Gastrocnemius medialis (tissue), 4 donors: ENCODE results near the gene VPS36. TPM values are rescaled to one million over a fixed set of nuclear protein-coding genes. Genes with fewer than 3 reads are reported as not detected.

Experiments
- ATAC-seq, 2 donors: fragments of 150-250 bp; one replicate each; pipeline ENCODE4 v1.9.1; 2016
- DNase-seq, 2 donors: peaks; one replicate each; pipeline ENCODE4 v3.0.0-alpha.2; 2019
- H3K27ac ChIP-seq, 4 donors: fragments of 200-600 bp; sonication (generic); 1 replicate in 1 of 4; 2 replicates in 3 of 4; pipeline ENCODE4 v1.5.1; 2016 to 2018; ENCODE audit warnings: mild to moderate bottlenecking in 2 of 4, moderate library complexity in 1 of 4
- H3K27me3 ChIP-seq, 3 donors: fragments of 200-600 bp; sonication (generic) in 2 of 3; 1 replicate in 1 of 3; 2 replicates in 2 of 3; pipeline versions ENCODE4 v1.5.1 to v1.6.0; 2016 to 2019; ENCODE audit warnings: mild to moderate bottlenecking in 1 of 3, moderate library complexity in 1 of 3
- H3K36me3 ChIP-seq, 2 donors: fragments of 200-600 bp; sonication (generic) in 1 of 2; one replicate each; pipeline ENCODE4 v1.5.1; 2017 to 2018
- H3K4me1 ChIP-seq, 2 donors: fragments of 200-600 bp; sonication (generic) in 1 of 2; one replicate each; pipeline ENCODE4 v1.5.1; 2016 to 2017; ENCODE audit warnings: mild to moderate bottlenecking in 2 of 2
- H3K4me3 ChIP-seq, 4 donors: fragments of 200-600 bp; sonication (generic) in 3 of 4; 1 replicate in 1 of 4; 2 replicates in 3 of 4; pipeline ENCODE4 v1.5.1; 2016 to 2019; ENCODE audit warnings: mild to moderate bottlenecking in 2 of 4
- H3K9me3 ChIP-seq, 3 donors: fragments of 200-600 bp; sonication (generic) in 2 of 3; 1 replicate in 1 of 3; 2 replicates in 2 of 3; pipeline ENCODE4 v1.5.1; 2016 to 2019
- CTCF ChIP-seq, 5 experiments: fragments of 450-650 bp in 3 of 5; fragments of 200-600 bp in 2 of 5; sonication (generic) in 2 of 5; IDR thresholded peaks in 4 of 5; conservative IDR thresholded peaks in 1 of 5; 1 replicate in 4 of 5; 2 replicates in 1 of 5; pipeline ENCODE4 v1.5.1; 2016 to 2019; ENCODE audit warnings: antibody characterized with exemption in 5 of 5, mild to moderate bottlenecking in 3 of 5, moderate library complexity in 3 of 5
- POLR2A ChIP-seq, 2 donors: fragments of 450-650 bp; IDR thresholded peaks; one replicate each; pipeline ENCODE4 v1.6.1; 2017; ENCODE audit warnings: antibody characterized with exemption in 2 of 2, mild to moderate bottlenecking in 2 of 2, moderate library complexity in 2 of 2
- in situ Hi-C, 4 donors: fragments of 200-750 bp; cut with MboI; loops; one replicate each; pipeline versions ENCODE4 v1.15.0 to v1.8.0; 2017; ENCODE audit warnings: low sequenced_read_pairs in 4 of 4
- intact Hi-C: fragments of 100-400 bp; cut with DNase I; formaldehyde crosslinking; loops from one replicate; pipeline ENCODE4 v1.15.1; 2023; ENCODE audit warnings: low total_unique reads
- total RNA-seq, 4 donors: library from RNA; depleted of rRNA; stranded (reverse); fragments of >200 nt; gene quantifications; one replicate each; pipeline versions ENCODE4 v1.1.0 to v1.2.3, GENCODE V29; 2016

The VPS36 gene
- total RNA-seq, 4 donors from 2014 or later: 27.1 to 55.7 (median 45.2) TPM

GRCh38 chr13:52399046-52399445 lies 51.4 kb downstream of the VPS36 start:
- ATAC-seq: no peak
- no peaks in the 10 kb centered on the region for H3K36me3 ChIP-seq
- H3K27me3 ChIP-seq: no peaks in the 10 kb centered on the region
- no peaks in the 10 kb centered on the region for H3K9me3 ChIP-seq
- no peak overlapping the region for H3K4me3 ChIP-seq
- no peak for DNase-seq
- H3K4me1 ChIP-seq: peaks cover 0 to 6% of the 10 kb centered on the region in 2 donors
- in situ Hi-C loops: no loop called here
- intact Hi-C loops: no loop called here
- H3K27ac ChIP-seq: no peak overlapping the region
- TF ChIP-seq CTCF (IDR thresholded peaks at IDR 0.05 in 4 of 5, conservative IDR thresholded peaks at IDR 0.05 in 1 of 5) (no peak), POLR2A (IDR thresholded peaks at IDR 0.05) (no peak)

- TF ChIP-seq CTCF (IDR thresholded peaks at IDR 0.05 in 4 of 5, conservative IDR thresholded peaks at IDR 0.05 in 1 of 5) (no peak), POLR2A (IDR thresholded peaks at IDR 0.05) (no peak)
- Histone ChIP-seq H3K4me1 (peaks cover 0 to 6% of the 10 kb centered on the region in 2 donors), H3K27ac (no peak overlapping the region), H3K27me3 (no peaks in the 10 kb centered on the region), H3K9me3 (no peaks in the 10 kb centered on the region), H3K4me3 (no peak overlapping the region), H3K36me3 (no peaks in the 10 kb centered on the region)
- intact Hi-C loops (no loop called here), in situ Hi-C loops (no loop called here)
- DNase-seq: peak in 1 of 2 donors; percentile 24
- ATAC-seq: peak in 1 of 2 donors; percentile 41
Observed at GRCh38 chr13:52395704-52396103, 54.7 kb downstream of the VPS36 start.

DNA sequence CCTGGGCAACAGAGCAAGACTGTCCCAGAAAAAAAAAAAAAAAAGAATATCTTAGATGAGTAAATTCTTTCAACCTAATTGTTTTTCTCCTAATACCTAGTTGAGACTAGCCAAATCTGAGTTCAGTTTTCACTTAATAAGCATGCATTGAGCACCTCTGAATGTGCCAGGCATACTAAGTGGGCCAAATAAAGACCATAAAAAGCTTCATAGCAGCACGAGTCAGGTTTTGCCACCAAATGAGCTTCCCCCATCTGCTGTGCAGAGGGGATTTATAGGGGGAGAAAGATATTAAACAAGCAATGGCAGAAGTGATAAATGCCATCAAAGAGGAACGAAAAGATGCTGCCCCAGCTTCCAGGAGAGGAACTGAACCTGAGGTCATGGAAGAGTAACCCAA lies 55.8 kb downstream of the VPS36 start:
- intact Hi-C loops: no loop called here
- DNase-seq (no peak), ATAC-seq (no peak)
- Histone ChIP-seq H3K27ac (no peak overlapping the region), H3K9me3 (no peaks in the 10 kb centered on the region), H3K4me3 (no peak overlapping the region), H3K27me3 (no peaks in the 10 kb centered on the region), H3K36me3 (no peaks in the 10 kb centered on the region), H3K4me1 (peaks cover 0 to 6% of the 10 kb centered on the region in 2 donors)
- TF ChIP-seq CTCF (IDR thresholded peaks at IDR 0.05 in 4 of 5, conservative IDR thresholded peaks at IDR 0.05 in 1 of 5) (no peak), POLR2A (IDR thresholded peaks at IDR 0.05) (no peak)
- in situ Hi-C loops: no loop called here

GRCh38 chr13:52393572-52394357 lies 56.7 kb downstream of the VPS36 start:
- TF ChIP-seq POLR2A (IDR thresholded peaks at IDR 0.05) (no peak), CTCF (IDR thresholded peaks at IDR 0.05 in 4 of 5, conservative IDR thresholded peaks at IDR 0.05 in 1 of 5) (no peak)
- Histone ChIP-seq H3K4me3 (no peak overlapping the region), H3K36me3 (no peaks in the 10 kb centered on the region), H3K27me3 (no peaks in the 10 kb centered on the region), H3K4me1 (peaks cover 0 to 6% of the 10 kb centered on the region in 2 donors), H3K27ac (peak overlapping the region in 1 of 4 donors; percentile 9), H3K9me3 (no peaks in the 10 kb centered on the region)
- intact Hi-C loops: no loop called here
- in situ Hi-C loops: no loop called here
- ATAC-seq (no peak), DNase-seq (no peak)
